ENCODE results near the gene CENPU.
A peak's percentile ranks its signal among the peaks of the same experiment; 100 is the strongest.

Gene CENPU

DNA sequence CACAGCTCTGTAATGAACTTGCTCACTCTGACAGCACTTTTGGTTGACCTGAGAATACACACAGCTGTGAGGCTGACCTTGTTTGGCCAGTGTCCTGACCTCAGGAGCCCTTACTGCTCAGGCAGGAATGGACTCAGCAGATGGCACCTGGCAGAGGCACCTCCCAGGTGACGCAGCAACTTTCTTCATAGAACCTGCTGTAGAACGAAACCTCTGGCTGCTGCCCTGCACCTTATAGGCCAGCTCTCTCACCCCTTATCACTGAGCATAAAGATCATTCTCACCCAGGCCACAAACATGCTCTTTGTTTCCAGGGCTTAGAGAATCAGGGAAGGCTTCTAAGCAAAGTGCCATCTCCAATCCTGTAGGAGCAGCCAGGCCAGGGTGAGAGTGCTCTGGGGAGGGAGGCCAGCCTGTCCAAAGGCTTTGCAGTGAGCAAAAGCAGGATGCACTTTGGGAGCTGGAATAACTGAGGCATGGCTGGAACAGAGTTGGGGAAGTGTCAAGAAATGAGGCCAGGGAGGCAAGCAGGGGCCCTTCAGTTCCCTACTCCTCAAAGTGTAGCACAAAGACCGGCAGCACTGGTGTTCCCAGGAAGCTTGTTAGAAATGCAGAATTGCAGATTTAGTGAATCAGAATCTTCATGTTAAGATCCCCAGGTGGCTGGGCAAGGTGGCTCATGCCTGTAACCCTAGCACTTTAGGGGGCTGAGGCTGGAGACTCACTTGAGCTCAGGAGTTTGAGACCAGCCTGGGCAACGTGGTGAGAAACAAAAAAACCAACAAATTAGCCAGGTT is 13.3 kb upstream of the CENPU start:
- TF ChIP-seq FOXM1 (IDR thresholded peaks at IDR 0.05; ENCODE audit: borderline replicate concordance, low read depth) (0 out of 2 replicates have a peak, but pooled peaks have one; percentile 3), REST (IDR thresholded peaks at IDR 0.05; ENCODE audit: low read depth) (no peak), RAD21 (IDR thresholded peaks at IDR 0.05; ENCODE audit: low read depth) (no peak), YY1 (IDR thresholded peaks at IDR 0.05; ENCODE audit: low read depth) (peak; percentile 59; the same call in 1 of the 2 replicates)

- TF ChIP-seq REST (IDR thresholded peaks at IDR 0.05; ENCODE audit: low read depth) (no peak), TCF12 (IDR thresholded peaks at IDR 0.05; ENCODE audit: low read depth) (peak; percentile 74), CREB1 (IDR thresholded peaks at IDR 0.05; ENCODE audit: low read depth) (no peak), FOXM1 (IDR thresholded peaks at IDR 0.05; ENCODE audit: borderline replicate concordance, low read depth) (no peak), RAD21 (IDR thresholded peaks at IDR 0.05; ENCODE audit: low read depth) (peak; percentile 92), EP300 (IDR thresholded peaks at IDR 0.05; ENCODE audit: borderline replicate concordance) (peak; percentile 72; the same call in 1 of the 2 replicates), TEAD4 (IDR thresholded peaks at IDR 0.05) (peak; percentile 96), TAF1 (IDR thresholded peaks at IDR 0.05; ENCODE audit: low read depth) (0 out of 2 replicates have a peak, but pooled peaks have one; percentile 31), MAX (IDR thresholded peaks at IDR 0.05) (peak; percentile 82), EGR1 (IDR thresholded peaks at IDR 0.05) (no peak), ZBTB7A (IDR thresholded peaks at IDR 0.05; ENCODE audit: low read depth) (no peak), NFIC (IDR thresholded peaks at IDR 0.05) (peak; percentile 82), YY1 (IDR thresholded peaks at IDR 0.05; ENCODE audit: low read depth) (no peak), CEBPB (IDR thresholded peaks at IDR 0.05) (peak; percentile 74)
- TF ChIP-seq, protein P1, sequence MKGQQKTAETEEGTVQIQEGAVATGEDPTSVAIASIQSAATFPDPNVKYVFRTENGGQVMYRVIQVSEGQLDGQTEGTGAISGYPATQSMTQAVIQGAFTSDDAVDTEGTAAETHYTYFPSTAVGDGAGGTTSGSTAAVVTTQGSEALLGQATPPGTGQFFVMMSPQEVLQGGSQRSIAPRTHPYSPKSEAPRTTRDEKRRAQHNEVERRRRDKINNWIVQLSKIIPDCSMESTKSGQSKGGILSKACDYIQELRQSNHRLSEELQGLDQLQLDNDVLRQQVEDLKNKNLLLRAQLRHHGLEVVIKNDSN (IDR thresholded peaks at IDR 0.05): peak; percentile 87
Measured at GRCh38 chr4:184745831-184746795, 12.2 kb upstream of the CENPU start.

DNA sequence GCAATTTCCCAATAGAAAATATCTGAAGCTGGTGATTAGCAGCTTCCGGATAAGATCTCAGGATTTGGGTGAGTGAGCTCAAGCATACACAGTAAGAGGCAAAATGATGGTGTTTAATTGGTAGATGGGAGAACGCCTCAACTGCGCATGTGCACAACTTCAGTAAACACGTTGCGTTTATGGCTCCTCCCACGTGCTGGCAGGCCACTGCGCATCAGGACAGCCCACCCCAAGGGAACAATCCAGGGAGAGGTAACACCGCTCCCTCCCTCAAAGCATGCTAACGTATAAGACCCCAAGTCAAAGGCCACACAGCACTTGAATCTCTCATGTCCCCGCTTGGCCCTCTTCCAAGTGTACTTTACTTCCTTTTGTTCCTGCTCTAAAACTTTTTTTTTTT is 10.3 kb upstream of the CENPU start:
- TF ChIP-seq TAF1 (IDR thresholded peaks at IDR 0.05; ENCODE audit: low read depth) (no peak), MAX (IDR thresholded peaks at IDR 0.05) (no peak), TEAD4 (IDR thresholded peaks at IDR 0.05) (no peak), REST (IDR thresholded peaks at IDR 0.05; ENCODE audit: low read depth) (no peak), YY1 (IDR thresholded peaks at IDR 0.05; ENCODE audit: low read depth) (no peak), RAD21 (IDR thresholded peaks at IDR 0.05; ENCODE audit: low read depth) (no peak), ZBTB7A (IDR thresholded peaks at IDR 0.05; ENCODE audit: low read depth) (no peak), CREB1 (IDR thresholded peaks at IDR 0.05; ENCODE audit: low read depth) (no peak), TCF12 (IDR thresholded peaks at IDR 0.05; ENCODE audit: low read depth) (no peak), NFIC (IDR thresholded peaks at IDR 0.05) (no peak), EGR1 (IDR thresholded peaks at IDR 0.05) (no peak), FOXM1 (IDR thresholded peaks at IDR 0.05; ENCODE audit: borderline replicate concordance, low read depth) (no peak), EP300 (IDR thresholded peaks at IDR 0.05; ENCODE audit: borderline replicate concordance) (no peak), CEBPB (IDR thresholded peaks at IDR 0.05) (no peak)
- TF ChIP-seq, protein P1 (IDR thresholded peaks at IDR 0.05): no peak
